Thymus (tissue), 14 donors: ENCODE results near the gene RFC1. TPM values are rescaled to one million over a fixed set of nuclear protein-coding genes. Genes with fewer than 3 reads are reported as not detected.
"Not testable (repeated sequence)": the region's sequence is repeated elsewhere in the genome, so short reads cannot be mapped to it uniquely, and the experiment has no call there.

Experiments
- DNase-seq, 9 donors: peaks; one replicate each; pipeline ENCODE4 v3.0.0-alpha.2; 2013; ENCODE audit warnings: low spot score in 9 of 9, low read depth in 6 of 9, missing footprints in 1 of 9
- H3K27ac ChIP-seq, 2 donors: one replicate each; pipeline ENCODE4 v1.5.1; 2013; ENCODE audit warnings: control low read depth in 1 of 2, low read depth in 1 of 2, low read length in 1 of 2, mild to moderate bottlenecking in 1 of 2, moderate library complexity in 1 of 2
- H3K27me3 ChIP-seq, 2 donors: one replicate each; pipeline ENCODE4 v1.5.1; 2013; ENCODE audit warnings: low read length in 1 of 2; ENCODE audit not compliant: control insufficient read depth in 2 of 2, insufficient read depth in 1 of 2
- H3K36me3 ChIP-seq, 2 donors: one replicate each; pipeline ENCODE4 v1.5.1; 2013; ENCODE audit warnings: low read length in 1 of 2, mild to moderate bottlenecking in 1 of 2, moderate library complexity in 1 of 2; ENCODE audit not compliant: control insufficient read depth in 2 of 2, insufficient read depth in 2 of 2
- H3K4me1 ChIP-seq, 2 donors: one replicate each; pipeline ENCODE4 v1.5.1; 2013; ENCODE audit warnings: low read length in 2 of 2; ENCODE audit not compliant: control insufficient read depth in 2 of 2, insufficient read depth in 2 of 2
- H3K4me3 ChIP-seq, 2 donors: one replicate each; pipeline ENCODE4 v1.5.1; 2013; ENCODE audit warnings: low read length in 2 of 2, control low read depth in 1 of 2, mild to moderate bottlenecking in 1 of 2
- H3K9me3 ChIP-seq, 2 donors: one replicate each; pipeline ENCODE4 v1.5.1; 2013; ENCODE audit warnings: low read length in 1 of 2, mild to moderate bottlenecking in 1 of 2; ENCODE audit not compliant: control insufficient read depth in 2 of 2, insufficient read depth in 1 of 2
- WGBS: extraction: QIAGEN DNeasy Blood & Tissue Kit; methylation state at CpG from one replicate; pipeline ENCODE4 v1.1.7; 2013; 5-methylcytosine and 5-hydroxymethylcytosine counted together
- long read RNA-seq, 10 donors: transcript quantifications; one replicate each; lab custom pipeline, GENCODE V29; 2026
- polyA plus RNA-seq: library from polyadenylated mRNA; stranded (reverse); fragments of 200-250 nt; gene quantifications from one replicate; pipeline ENCODE4 v1.2.3, GENCODE V29; 2013
- total RNA-seq: library from RNA; stranded (reverse); fragments of 120-200 nt; gene quantifications from one replicate; pipeline ENCODE4 v1.2.4, GENCODE V29; 2013
- donor health status: healthy.

The RFC1 gene
- total RNA-seq (60.7 TPM), polyA plus RNA-seq (17.0 TPM)
- long read RNA-seq, donor 1: 0 reads
- long read RNA-seq, donor 2: 0 reads
- long read RNA-seq, donor 3, full-length matches to known transcripts: 3 of 51 reads
- long read RNA-seq, donor 3, partial matches to known transcripts: 48 of 51 reads
- long read RNA-seq, donor 3, other reads (novel, unspliced or antisense): 0 of 51 reads
- long read RNA-seq, donor 4, partial matches to known transcripts: 10 of 10 reads
- long read RNA-seq, donor 4, other reads (novel, unspliced or antisense): 0 of 10 reads
- long read RNA-seq, donor 5, full-length matches to known transcripts: 6 of 121 reads
- long read RNA-seq, donor 5, partial matches to known transcripts: 115 of 121 reads
- long read RNA-seq, donor 5, other reads (novel, unspliced or antisense): 0 of 121 reads
- long read RNA-seq, donor 6, full-length matches to known transcripts: 2 of 12 reads
- long read RNA-seq, donor 6, partial matches to known transcripts: 10 of 12 reads
- long read RNA-seq, donor 6, other reads (novel, unspliced or antisense): 0 of 12 reads
- long read RNA-seq, donor 7, full-length matches to known transcripts: 7 of 47 reads
- long read RNA-seq, donor 7, partial matches to known transcripts: 40 of 47 reads
- long read RNA-seq, donor 7, other reads (novel, unspliced or antisense): 0 of 47 reads
- long read RNA-seq, donor 8, full-length matches to known transcripts: 4 of 4 reads
- long read RNA-seq, donor 8, partial matches to known transcripts: 0 of 4 reads
- long read RNA-seq, donor 8, other reads (novel, unspliced or antisense): 0 of 4 reads
- long read RNA-seq, donor 9, full-length matches to known transcripts: 5 of 25 reads
- long read RNA-seq, donor 9, partial matches to known transcripts: 20 of 25 reads
- long read RNA-seq, donor 9, other reads (novel, unspliced or antisense): 0 of 25 reads
- long read RNA-seq, donor 10, full-length matches to known transcripts: 4 of 37 reads
- long read RNA-seq, donor 10, partial matches to known transcripts: 33 of 37 reads
- long read RNA-seq, donor 10, other reads (novel, unspliced or antisense): 0 of 37 reads

DNA sequence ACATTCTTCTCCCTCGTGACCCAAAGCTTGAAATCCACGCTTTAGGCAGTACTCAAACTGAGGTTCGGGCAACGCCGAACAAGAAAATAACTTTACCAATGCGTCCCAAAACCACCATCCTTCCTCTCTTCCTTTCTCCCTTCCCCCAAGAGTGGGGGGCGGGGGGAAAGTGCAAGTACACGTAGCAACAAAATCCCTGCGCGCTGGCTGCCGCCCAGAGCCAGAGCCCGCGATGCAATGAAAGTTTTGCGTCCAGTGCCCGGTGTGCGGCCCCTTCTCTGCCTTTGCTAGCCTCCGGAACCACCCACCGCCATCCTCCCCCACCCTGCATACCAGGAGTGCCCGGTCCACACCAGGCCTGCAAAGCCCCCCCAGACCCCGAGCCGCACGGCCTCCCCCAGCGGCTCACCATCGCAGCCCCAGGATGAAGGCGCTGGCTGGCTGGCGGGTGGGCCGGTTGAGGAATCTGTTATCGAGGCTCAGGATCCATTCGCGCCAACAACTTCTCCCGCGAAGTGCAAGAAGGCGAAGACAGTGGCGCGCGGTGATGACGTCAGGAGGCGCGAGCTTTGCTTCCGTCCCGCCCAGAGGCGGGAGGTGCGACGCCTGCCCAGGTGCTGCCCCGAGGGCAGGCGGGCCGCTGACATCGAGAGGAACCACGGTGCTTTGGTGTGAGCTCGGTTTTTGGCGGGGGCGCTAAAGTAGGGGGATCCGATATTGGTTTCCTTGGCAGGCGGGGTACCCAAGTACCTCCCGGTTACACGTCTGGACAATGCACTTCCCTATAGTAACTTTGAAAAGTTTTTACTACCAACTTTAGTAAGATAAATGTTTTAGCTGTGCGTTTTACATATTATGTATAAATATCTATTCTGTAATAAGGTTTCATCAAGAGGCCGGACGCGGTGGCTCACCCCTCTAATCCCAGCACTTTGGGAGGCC is at the start of gene RFC1:
Gene RFC1, minus strand, starts transcription at position 533 of the 942 bp plus-strand sequence. Its CDS starts 121 bp downstream, at position 412.
- 4% methylated on average over 60 of the region's 60 CpGs for WGBS
- peaks cover 1 to 7% of the 10 kb centered on the region in 2 donors for H3K9me3 ChIP-seq
- DNase-seq: peak; percentile 80 to 97 (median 89)
- H3K4me3 ChIP-seq: peak within 1 kb of the TSS; percentile 88
- H3K27me3 ChIP-seq: no peaks in the 10 kb centered on the region
- H3K27ac ChIP-seq: peak within 1 kb of the TSS; percentile 78 to 91
- H3K36me3 ChIP-seq: peaks cover 0 to 1% of the 10 kb centered on the region in 2 donors
- H3K4me1 ChIP-seq: peaks cover 5 to 15% of the 10 kb centered on the region in 2 donors

DNA sequence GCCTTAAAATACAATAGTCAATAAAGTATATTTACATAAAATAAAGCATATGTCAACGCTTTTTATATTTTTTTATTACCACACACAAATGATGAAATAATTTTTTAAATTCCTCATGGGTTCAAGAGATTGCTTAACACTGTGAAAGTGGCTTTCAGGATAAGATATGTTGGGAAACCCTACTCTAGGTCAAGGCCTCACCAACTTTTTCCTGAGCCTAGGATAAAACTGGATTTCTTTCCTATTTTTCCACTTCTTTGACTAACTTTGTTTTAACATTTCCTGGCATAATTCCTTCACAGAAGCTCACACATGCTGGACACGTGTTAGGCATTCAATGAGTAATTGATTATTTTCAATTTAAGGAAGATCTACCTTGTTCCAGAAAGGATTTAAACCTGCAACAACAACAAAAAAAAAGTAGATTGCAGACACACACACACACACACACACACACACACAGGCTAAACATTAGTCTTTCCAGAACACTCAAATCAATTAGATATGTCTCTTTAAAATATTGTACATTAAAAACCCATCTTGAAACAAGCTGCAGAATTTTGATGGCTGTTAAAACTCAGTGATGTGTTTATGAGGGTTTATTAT is 49.6 kb upstream of the RFC1 start:
- no peaks in the 10 kb centered on the region for H3K9me3 ChIP-seq
- no peak for DNase-seq
- WGBS: 91% methylated on average over 2 of the region's 2 CpGs
- no peaks in the 10 kb centered on the region for H3K27me3 ChIP-seq
- H3K4me3 ChIP-seq: no peak overlapping the region
- H3K27ac ChIP-seq: no peak overlapping the region
- H3K4me1 ChIP-seq: no peaks in the 10 kb centered on the region
- no peaks in the 10 kb centered on the region for H3K36me3 ChIP-seq

GRCh38 chr4:39411561-39411960 is 45.4 kb upstream of the RFC1 start:
- H3K4me3 ChIP-seq, DNase-seq, H3K27ac ChIP-seq, H3K9me3 ChIP-seq, H3K27me3 ChIP-seq, H3K36me3 ChIP-seq, H3K4me1 ChIP-seq: not testable (repeated sequence)
- 99% methylated on average over 8 of the region's 8 CpGs for WGBS

DNA sequence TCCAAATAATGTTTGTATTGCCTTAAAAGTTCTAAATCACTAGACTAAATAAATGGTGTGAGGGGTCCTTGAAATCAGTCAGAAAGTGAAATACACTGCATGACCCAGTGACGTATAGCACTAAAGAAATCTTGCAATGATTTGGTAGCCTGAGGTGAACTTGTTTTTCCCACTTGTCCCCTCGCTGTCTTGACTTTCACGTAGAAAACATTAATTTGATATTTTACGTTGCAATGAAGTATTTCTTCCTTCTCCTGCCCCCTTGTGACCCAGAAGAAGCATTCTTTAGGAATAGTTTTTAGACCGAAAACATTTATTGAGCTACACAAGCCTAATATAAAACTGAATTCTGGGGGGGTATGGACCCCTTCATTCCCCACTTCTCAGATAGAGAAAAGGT is 44.3 kb upstream of the RFC1 start:
- Histone ChIP-seq H3K4me1 (no peaks in the 10 kb centered on the region), H3K4me3 (no peak overlapping the region), H3K27ac (no peak overlapping the region), H3K27me3 (no peaks in the 10 kb centered on the region), H3K36me3 (no peaks in the 10 kb centered on the region), H3K9me3 (no peaks in the 10 kb centered on the region)
- no peak for DNase-seq
- 69% methylated on average over 5 of the region's 5 CpGs for WGBS

GRCh38 chr4:39407584-39407885 is 41.4 kb upstream of the RFC1 start:
- H3K36me3 ChIP-seq: no peaks in the 10 kb centered on the region
- WGBS: 85% methylated on average over 1 of the region's 1 CpG
- no peak overlapping the region for H3K27ac ChIP-seq
- H3K9me3 ChIP-seq: no peaks in the 10 kb centered on the region
- no peaks in the 10 kb centered on the region for H3K4me1 ChIP-seq
- H3K4me3 ChIP-seq: no peak overlapping the region
- DNase-seq: no peak
- no peaks in the 10 kb centered on the region for H3K27me3 ChIP-seq

GRCh38 chr4:39406763-39407583 is 40.8 kb upstream of the RFC1 start, which contains the start of gene KLB:
Gene KLB, plus strand, starts transcription at chr4:39406930. Its CDS starts 20 bp downstream, at chr4:39406950.
- no peaks in the 10 kb centered on the region for H3K27me3 ChIP-seq
- WGBS: 91% methylated on average over 12 of the region's 12 CpGs
- no peak within 1 kb of the TSS for H3K4me3 ChIP-seq
- DNase-seq: no peak
- H3K36me3 ChIP-seq: no peaks in the 10 kb centered on the region
- no peaks in the 10 kb centered on the region for H3K9me3 ChIP-seq
- H3K27ac ChIP-seq: no peak within 1 kb of the TSS
- no peaks in the 10 kb centered on the region for H3K4me1 ChIP-seq

DNA sequence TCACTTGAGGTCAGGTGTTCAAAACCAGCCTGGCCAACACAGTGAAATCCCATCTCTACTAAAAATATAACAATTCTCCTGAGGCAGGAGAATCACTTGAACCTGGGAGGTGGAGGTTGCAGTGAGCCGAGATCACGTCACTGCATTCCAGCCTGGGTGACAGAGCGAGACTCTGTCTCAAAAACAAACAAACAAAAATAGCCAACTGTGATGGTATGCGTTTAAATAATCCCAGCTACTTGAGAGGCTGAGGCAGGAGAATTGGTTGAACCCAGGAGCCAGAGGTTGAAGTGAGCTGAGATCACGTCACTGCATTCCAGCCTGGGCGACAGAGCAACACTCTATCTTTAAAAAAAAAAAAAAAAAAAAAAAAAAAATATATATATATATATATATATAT is 35.5 kb upstream of the RFC1 start:
- H3K27me3 ChIP-seq, H3K4me1 ChIP-seq, H3K4me3 ChIP-seq, H3K27ac ChIP-seq, DNase-seq, H3K9me3 ChIP-seq, H3K36me3 ChIP-seq: not testable (repeated sequence)
- 94% methylated on average over 6 of the region's 6 CpGs for WGBS

DNA sequence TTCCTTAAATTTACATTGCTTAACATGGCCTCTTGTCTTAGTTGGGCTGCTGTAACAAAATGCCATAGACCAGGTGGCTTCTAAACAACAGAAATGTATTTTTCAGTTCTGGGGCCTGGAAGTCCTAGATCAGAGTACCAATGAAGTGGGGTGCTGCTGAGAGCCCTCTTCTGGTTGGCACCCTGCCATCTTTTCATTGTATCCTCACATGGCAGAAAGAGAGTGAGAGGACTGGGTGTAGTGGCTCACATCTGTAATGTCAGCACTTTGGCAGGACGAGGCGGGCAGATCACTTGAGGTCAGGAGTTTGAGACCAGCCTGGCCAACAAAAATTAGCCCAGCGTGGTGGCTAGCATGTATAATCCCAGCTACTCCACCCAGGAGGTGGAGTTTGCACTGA is 28.5 kb upstream of the RFC1 start:
- Histone ChIP-seq H3K9me3 (no peaks in the 10 kb centered on the region), H3K27ac (no peak overlapping the region), H3K4me3 (no peak overlapping the region), H3K27me3 (no peaks in the 10 kb centered on the region), H3K4me1 (no peaks in the 10 kb centered on the region), H3K36me3 (no peaks in the 10 kb centered on the region)
- 88% methylated on average over 3 of the region's 3 CpGs for WGBS
- no peak for DNase-seq
